Measurements from ENCODE around the gene RSPRY1. TPM values are rescaled to one million over a fixed set of nuclear protein-coding genes. Genes with fewer than 3 reads are reported as not detected.
"Not testable (repeated sequence)": the region's sequence is repeated elsewhere in the genome, so short reads cannot be mapped to it uniquely, and the experiment has no call there.

The RSPRY1 gene
- total and polyA plus RNA-seq, 9 donors = 18.9 to 33.6 (median 24.2) TPM

DNA sequence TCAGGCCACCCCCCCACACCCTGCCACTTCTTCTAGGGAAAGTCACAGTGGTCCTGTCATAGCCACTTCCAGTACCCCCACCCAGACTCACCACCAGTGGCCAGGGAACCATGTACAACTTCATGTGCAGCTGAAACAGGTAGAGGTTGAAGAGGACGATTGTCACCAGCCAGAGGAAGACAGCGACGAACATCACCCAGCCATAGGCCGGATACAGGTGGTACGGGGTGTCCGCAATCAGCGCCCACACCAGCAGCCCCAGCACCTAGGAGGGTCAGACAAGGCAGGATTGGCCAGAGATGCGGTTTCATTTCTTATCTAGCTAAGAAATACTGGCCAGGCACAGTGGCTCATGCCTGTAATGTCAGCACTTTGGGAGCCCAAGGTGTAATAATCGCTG is 75.7 kb downstream of the RSPRY1 start:
- H3K4me1 ChIP-seq (ENCODE audit: control insufficient read depth, insufficient read depth, low read length) = peaks cover 7% of the 10 kb centered on the region
- H3K27me3 ChIP-seq (ENCODE audit: control insufficient read depth, insufficient read depth, low read length) = no peaks in the 10 kb centered on the region
- H3K36me3 ChIP-seq (ENCODE audit: control insufficient read depth, insufficient read depth, low read length) = peaks cover 4% of the 10 kb centered on the region
- no peaks in the 10 kb centered on the region for H3K9me3 ChIP-seq (replicated peaks; ENCODE audit: control insufficient read depth, low read depth, low read length)
- 96% methylated on average over 9 of the region's 9 CpGs for WGBS (ENCODE audit: insufficient coverage)
- DNase-seq = no peak
- no peak overlapping the region for H3K4me3 ChIP-seq (ENCODE audit: low read length)
- no peak overlapping the region for H3K27ac ChIP-seq (ENCODE audit: low read length)

DNA sequence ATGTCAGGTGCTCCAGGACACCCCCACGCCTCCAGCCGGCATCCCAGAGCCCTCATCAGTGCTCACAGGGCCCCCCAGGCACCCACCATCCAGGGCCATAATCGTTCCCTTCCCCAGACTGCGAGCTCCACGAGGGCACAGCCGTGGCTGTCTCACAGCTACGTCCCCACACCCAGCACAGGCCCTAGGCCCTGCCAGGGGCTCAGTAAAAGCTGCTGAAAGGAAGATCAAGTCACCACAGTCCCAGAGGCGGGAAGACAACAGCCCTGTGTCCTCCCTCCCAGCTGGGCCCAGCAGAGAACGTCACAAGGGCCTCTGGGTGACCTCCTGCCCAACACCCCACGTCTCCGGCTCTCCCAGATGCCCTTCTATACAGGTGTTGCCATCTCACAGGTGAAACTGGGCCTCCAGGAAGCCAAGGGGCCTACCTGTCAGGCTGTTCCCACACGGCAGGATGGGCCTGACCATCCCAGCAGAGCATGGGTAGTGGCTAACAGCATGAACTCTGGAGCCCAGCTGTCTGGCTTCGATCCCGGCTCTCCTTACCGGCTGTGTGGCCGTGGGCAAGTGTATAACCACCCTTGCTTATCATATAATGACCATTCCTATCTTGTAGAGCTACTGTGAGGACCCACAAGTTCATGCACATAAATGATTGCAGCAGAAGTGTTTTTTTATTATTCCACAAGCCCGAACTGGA is 76.9 kb downstream of the RSPRY1 start:
- H3K36me3 ChIP-seq (ENCODE audit: control insufficient read depth, insufficient read depth, low read length) = no peaks in the 10 kb centered on the region
- WGBS (ENCODE audit: insufficient coverage) = 69% methylated on average over 13 of the region's 17 CpGs
- H3K27me3 ChIP-seq (ENCODE audit: control insufficient read depth, insufficient read depth, low read length) = no peaks in the 10 kb centered on the region
- H3K9me3 ChIP-seq (replicated peaks; ENCODE audit: control insufficient read depth, low read depth, low read length) = no peaks in the 10 kb centered on the region
- DNase-seq = no peak
- H3K27ac ChIP-seq (ENCODE audit: low read length) = no peak overlapping the region
- H3K4me3 ChIP-seq (ENCODE audit: low read length) = no peak overlapping the region
- H3K4me1 ChIP-seq (ENCODE audit: control insufficient read depth, insufficient read depth, low read length) = peaks cover 7% of the 10 kb centered on the region

DNA sequence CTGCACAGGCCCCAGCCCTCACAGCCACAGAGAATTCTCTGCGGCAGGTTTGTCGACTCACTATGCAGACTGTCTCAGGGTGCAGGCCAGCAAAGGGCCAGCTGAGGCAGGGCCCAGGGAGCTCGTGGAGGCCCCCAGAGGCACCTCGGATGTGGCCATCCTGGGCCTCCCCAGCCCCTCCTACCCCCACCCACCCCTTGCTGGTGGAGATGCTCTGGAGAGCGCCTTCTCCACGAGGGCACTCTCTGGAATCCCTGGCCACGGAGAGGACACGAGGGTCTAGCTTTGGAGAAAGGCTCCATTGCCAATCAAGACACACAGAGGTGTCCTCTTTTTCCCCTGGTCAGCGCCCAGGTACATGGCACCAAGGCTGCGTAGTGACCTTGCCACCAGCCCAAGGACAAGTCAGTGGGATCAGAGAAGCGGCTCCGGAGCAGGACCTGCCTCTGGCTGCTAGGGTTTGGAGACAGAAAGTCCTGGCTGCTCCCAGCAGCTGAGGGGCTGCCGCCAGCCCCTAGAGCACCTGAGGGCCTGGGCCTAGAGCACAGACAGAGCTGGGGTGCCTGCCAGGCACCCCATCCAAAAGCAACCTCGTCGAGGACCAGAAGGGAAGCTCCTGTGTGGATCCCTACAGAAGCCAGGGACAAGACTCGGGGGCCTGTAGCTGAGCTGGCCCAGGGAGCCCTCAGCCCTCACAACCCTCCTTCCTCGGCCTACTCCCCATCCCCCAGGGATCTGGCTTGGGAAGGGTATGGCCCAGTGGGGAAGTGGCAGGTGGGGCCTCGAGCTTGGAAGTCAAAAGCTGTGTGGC is 77.6 kb downstream of the RSPRY1 start:
- no peaks in the 10 kb centered on the region for H3K36me3 ChIP-seq (ENCODE audit: control insufficient read depth, insufficient read depth, low read length)
- WGBS (ENCODE audit: insufficient coverage) = 77% methylated on average over 14 of the region's 18 CpGs
- no peak for DNase-seq

DNA sequence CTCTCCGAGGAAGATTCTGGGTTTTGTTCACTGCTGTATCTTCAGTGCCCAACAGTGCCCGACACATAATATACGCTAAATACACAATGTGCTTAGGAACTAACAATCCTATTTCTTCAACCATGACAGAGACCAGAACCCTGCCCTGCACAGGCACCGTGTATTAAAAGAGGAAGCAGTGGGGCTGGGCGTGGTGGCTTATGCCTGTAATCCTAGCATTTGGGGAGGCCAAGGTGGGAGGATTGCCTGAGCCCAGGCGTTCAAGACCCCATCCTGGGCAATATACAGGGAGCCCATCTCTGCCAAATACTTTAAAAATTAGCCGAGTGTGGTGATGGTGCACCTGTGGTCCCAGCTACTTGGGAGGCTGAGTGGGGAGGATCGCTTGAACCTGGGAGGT is 78.3 kb downstream of the RSPRY1 start:
- WGBS (ENCODE audit: insufficient coverage) = 56% methylated on average over 2 of the region's 8 CpGs
- Histone ChIP-seq H3K27me3 (ENCODE audit: control insufficient read depth, insufficient read depth, low read length) (no peaks in the 10 kb centered on the region), H3K4me1 (ENCODE audit: control insufficient read depth, insufficient read depth, low read length) (peaks cover 7% of the 10 kb centered on the region)

More for the DNA sequence above, 77.6 kb downstream of the RSPRY1 start:
- H3K27ac ChIP-seq (ENCODE audit: low read length) = no peak overlapping the region
- no peaks in the 10 kb centered on the region for H3K27me3 ChIP-seq (ENCODE audit: control insufficient read depth, insufficient read depth, low read length)
- peaks cover 7% of the 10 kb centered on the region for H3K4me1 ChIP-seq (ENCODE audit: control insufficient read depth, insufficient read depth, low read length)
- H3K4me3 ChIP-seq (ENCODE audit: low read length) = no peak overlapping the region
- H3K9me3 ChIP-seq (replicated peaks; ENCODE audit: control insufficient read depth, low read depth, low read length) = no peaks in the 10 kb centered on the region

DNA sequence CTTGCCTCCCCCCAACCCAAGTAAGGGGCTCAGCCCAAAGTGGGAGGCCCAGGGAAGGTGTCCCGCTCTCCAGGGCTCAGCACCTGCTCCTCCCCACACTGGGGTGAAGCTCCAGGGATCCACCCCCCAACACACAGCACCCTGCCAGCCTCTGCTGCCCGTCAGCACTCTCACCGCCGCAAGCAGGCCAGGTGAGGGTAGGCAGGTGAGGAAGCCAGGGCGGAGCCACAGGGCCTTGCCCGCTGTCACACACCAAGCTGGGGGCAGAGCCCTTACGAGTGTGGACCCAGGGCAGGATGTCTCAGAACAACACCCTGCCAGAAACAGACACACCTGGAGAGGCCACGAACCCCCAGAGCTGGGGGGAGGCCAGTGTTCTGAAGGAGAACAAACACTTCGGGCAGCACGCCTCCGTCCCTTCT is 78.8 kb downstream of the RSPRY1 start:
- Histone ChIP-seq H3K27ac (ENCODE audit: low read length) (no peak overlapping the region), H3K4me3 (ENCODE audit: low read length) (no peak overlapping the region), H3K4me1 (ENCODE audit: control insufficient read depth, insufficient read depth, low read length) (peaks cover 6% of the 10 kb centered on the region), H3K36me3 (ENCODE audit: control insufficient read depth, insufficient read depth, low read length) (no peaks in the 10 kb centered on the region), H3K27me3 (ENCODE audit: control insufficient read depth, insufficient read depth, low read length) (no peaks in the 10 kb centered on the region), H3K9me3 (replicated peaks; ENCODE audit: control insufficient read depth, low read depth, low read length) (no peaks in the 10 kb centered on the region)
- no peak for DNase-seq
- WGBS (ENCODE audit: insufficient coverage) = no CpG with 5 or more reads among the region's 11 CpGs

More for the DNA sequence above, 78.3 kb downstream of the RSPRY1 start:
- no peak for DNase-seq
- Histone ChIP-seq H3K27ac (ENCODE audit: low read length) (no peak overlapping the region), H3K4me3 (ENCODE audit: low read length) (no peak overlapping the region), H3K36me3 (ENCODE audit: control insufficient read depth, insufficient read depth, low read length) (no peaks in the 10 kb centered on the region), H3K9me3 (replicated peaks; ENCODE audit: control insufficient read depth, low read depth, low read length) (no peaks in the 10 kb centered on the region)

DNA sequence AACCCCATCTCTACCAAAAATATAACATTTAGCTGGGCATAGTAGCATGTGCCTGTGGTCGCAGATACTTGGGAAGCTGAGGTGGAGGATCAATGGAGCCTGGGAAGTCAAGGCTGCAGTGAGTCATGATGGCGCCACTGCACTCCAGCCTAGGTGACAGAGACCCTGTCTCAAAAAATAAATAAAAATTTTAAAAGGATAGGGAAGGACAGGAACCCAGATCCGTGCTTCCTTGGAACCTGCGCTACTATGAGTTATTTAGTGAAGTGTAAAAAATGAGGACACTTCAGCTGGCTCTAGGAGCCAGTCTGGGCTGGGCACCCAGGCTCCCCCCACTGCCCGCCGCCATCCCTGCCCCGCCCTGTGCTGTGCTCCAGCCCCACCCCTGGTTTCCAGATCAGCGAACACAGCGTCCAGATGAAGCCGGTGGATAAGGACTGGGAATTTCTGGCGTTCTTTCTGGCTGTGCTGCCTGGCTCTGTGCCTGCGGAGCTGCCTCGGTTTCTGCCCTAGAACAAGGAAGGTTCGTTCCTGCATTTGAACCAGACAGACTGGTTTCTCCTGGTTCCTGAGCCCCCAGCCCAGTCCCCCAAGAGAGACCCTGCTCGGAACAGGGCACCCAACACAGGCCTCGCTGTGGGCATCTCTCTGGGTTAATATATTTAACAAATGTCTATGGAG is 79.9 kb downstream of the RSPRY1 start:
- H3K27me3 ChIP-seq (ENCODE audit: control insufficient read depth, insufficient read depth, low read length) = no peaks in the 10 kb centered on the region
- 48% methylated on average over 9 of the region's 16 CpGs for WGBS (ENCODE audit: insufficient coverage)
- H3K36me3 ChIP-seq (ENCODE audit: control insufficient read depth, insufficient read depth, low read length) = no peaks in the 10 kb centered on the region
- no peak overlapping the region for H3K4me3 ChIP-seq (ENCODE audit: low read length)
- H3K4me1 ChIP-seq (ENCODE audit: control insufficient read depth, insufficient read depth, low read length) = no peaks in the 10 kb centered on the region
- no peak overlapping the region for H3K27ac ChIP-seq (ENCODE audit: low read length)
- H3K9me3 ChIP-seq (replicated peaks; ENCODE audit: control insufficient read depth, low read depth, low read length) = no peaks in the 10 kb centered on the region
- no peak for DNase-seq

DNA sequence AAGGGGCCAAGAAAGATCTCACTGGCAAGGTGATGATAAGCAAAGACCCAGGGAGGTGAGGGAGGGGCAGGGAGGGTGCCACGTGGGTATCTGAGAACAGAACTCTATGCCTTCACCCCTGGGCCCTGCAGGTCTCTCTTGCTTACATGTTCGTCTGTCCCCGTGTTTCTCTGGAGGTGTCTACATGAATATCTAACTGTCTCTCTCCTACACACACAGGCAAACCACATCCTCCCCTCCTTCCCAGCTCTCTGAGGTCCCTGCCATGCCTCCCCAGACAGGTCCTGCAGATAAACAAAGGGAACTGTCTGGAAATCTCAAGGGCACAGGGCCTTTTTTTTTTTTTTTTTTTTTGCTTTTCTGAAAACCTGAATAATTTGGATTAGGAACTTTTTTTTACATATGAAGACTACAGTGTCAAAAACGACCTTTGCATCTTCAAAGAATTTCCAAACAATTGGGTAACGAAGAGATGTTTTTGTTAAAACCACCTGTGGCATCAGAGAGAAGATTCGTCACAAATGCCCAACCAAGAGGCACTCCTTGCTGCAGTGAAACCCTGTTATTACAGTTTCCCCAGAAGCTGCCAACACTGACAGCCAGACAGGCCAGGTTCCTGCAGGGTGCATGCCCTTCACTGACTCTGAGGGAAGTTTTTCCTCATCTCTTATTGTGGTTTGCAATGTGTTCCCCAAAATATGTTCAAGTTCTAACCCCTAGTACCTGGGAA is 80.6 kb downstream of the RSPRY1 start:
- 59% methylated on average over 3 of the region's 6 CpGs for WGBS (ENCODE audit: insufficient coverage)
- no peak for DNase-seq
- Histone ChIP-seq H3K9me3 (replicated peaks; ENCODE audit: control insufficient read depth, low read depth, low read length) (no peaks in the 10 kb centered on the region), H3K27me3 (ENCODE audit: control insufficient read depth, insufficient read depth, low read length) (no peaks in the 10 kb centered on the region), H3K36me3 (ENCODE audit: control insufficient read depth, insufficient read depth, low read length) (no peaks in the 10 kb centered on the region), H3K4me3 (ENCODE audit: low read length) (no peak overlapping the region), H3K4me1 (ENCODE audit: control insufficient read depth, insufficient read depth, low read length) (no peaks in the 10 kb centered on the region), H3K27ac (ENCODE audit: low read length) (no peak overlapping the region)

DNA sequence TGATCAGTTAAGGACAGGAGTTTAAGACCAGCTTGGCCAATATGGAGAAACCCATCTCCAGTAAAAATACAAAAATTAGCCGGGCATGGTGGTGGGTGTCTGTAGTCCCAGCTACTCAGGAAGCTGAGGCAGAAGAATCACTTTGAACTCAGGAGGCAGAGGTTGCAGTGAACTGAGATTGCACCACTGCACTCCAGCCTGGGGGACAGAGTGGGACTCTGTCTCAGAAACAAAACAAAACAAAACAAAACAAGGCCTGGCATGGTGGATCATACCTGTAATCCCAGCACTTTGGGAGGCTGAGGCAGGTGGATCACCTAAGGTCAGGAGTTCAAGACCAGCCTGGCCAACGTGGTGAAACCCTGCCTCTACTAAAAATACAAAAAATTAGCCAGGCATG is 81.2 kb downstream of the RSPRY1 start:
- not testable (repeated sequence) for H3K9me3 ChIP-seq (replicated peaks; ENCODE audit: control insufficient read depth, low read depth, low read length); H3K27me3 ChIP-seq (ENCODE audit: control insufficient read depth, insufficient read depth, low read length); H3K36me3 ChIP-seq (ENCODE audit: control insufficient read depth, insufficient read depth, low read length); H3K27ac ChIP-seq (ENCODE audit: low read length); DNase-seq; H3K4me1 ChIP-seq (ENCODE audit: control insufficient read depth, insufficient read depth, low read length); H3K4me3 ChIP-seq (ENCODE audit: low read length)
- WGBS (ENCODE audit: insufficient coverage) = no CpG with 5 or more reads among the region's 2 CpGs

DNA sequence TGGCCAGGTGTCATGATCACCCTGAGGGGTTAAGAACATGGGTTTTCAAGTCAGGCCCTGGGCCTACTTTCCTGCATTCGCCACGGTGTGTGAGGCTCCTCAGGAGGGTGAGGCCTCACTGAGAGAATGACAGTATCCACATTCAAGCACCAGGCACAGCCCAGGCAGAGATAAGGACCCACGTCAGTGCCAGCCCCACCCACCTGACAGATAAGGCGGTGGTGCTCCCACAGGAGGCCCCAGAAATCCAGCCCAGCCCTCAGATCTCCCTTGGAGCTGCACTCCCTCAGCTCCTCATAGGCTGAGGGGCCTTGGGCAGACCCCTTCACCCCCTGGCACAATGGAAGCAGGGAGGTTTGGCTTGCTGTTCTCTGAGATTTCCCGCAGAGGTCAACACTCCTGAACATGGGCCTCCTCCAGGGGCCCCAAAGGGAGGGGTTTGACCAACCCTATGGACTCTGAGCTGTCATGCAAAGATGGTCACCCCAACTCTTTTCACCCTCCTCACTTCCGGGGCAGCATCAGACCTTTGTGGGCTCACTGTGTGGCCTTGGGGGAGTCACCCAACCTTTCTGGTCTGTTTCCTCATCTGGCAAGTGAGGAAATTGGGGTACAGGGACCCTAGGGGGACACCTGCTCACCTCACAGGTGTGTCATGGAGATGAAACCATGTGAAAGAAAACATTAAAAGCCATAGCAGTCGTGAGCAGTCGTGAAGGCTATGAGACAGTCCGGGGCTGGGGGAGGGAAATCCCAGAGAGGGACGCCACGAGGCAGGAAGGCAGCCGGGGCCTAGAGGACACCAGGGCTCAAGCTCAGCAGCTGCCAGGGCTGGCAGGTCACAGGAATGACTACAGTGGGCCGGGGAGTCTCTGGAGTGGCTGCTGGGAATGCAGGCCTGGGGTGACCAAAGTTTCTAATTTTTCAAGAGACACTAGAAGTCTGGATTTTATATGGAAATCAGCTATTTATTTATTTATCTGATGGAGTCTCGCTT is 83.0 kb downstream of the RSPRY1 start:
- DNase-seq = no peak
- H3K4me1 ChIP-seq (ENCODE audit: control insufficient read depth, insufficient read depth, low read length) = no peaks in the 10 kb centered on the region
- H3K27me3 ChIP-seq (ENCODE audit: control insufficient read depth, insufficient read depth, low read length) = no peaks in the 10 kb centered on the region
- H3K36me3 ChIP-seq (ENCODE audit: control insufficient read depth, insufficient read depth, low read length) = no peaks in the 10 kb centered on the region
- 51% methylated on average over 10 of the region's 14 CpGs for WGBS (ENCODE audit: insufficient coverage)
- H3K9me3 ChIP-seq (replicated peaks; ENCODE audit: control insufficient read depth, low read depth, low read length) = no peaks in the 10 kb centered on the region
- H3K27ac ChIP-seq (ENCODE audit: low read length) = no peak overlapping the region
- no peak overlapping the region for H3K4me3 ChIP-seq (ENCODE audit: low read length)
